ENCODE results near the gene AGAP2. TPM values are rescaled to one million over a fixed set of nuclear protein-coding genes. Genes with fewer than 3 reads are reported as not detected.
A peak's percentile ranks its signal among the peaks of the same experiment; 100 is the strongest.

The AGAP2 gene
- 1.7 and 2.7 TPM in 2 replicates for total RNA-seq (ENCODE audit: low replicate concordance)

DNA sequence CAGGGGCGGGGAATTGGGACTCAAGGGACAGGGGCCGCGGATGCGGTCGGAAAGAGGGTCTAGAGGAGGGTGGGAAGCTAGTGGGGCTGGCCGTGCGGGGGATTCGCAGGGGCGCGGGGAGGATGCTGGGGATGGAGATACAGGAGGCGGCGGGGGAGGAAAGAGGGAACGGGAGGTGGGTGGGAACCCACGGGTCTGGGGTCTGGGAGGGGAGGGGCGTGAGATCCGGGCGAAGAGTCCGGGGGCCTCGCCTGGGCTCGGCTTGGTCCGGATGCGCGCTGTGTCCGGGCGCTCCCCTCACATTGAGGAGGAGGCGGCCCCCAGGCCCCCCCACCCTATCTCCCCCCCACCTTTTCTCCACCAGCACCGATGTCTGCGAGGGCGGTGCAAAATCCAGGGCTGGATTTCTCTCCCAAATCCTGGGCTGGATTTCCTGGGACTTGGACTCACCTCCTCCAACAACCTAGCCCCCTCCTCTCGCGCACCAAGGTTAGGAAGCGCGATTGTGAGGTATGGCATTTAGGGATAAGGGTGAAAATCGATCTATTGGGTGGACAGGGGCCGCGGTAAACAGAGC is at the start of gene AGAP2:
TSS of gene AGAP2 (minus strand) at position 82 of the 577 bp plus-strand sequence. CDS start 496 bp downstream, outside the sequence.
- H3K27me3 Mint-ChIP-seq (ENCODE audit: insufficient read depth, low read depth): peaks cover 37% of the 10 kb centered on the region
- DNase-seq (ENCODE audit: low spot score): peak; percentile 80
- peaks cover 49% of the 10 kb centered on the region for H3K4me1 Mint-ChIP-seq
- Histone ChIP-seq H3K27me3 (peaks cover 100% of the 10 kb centered on the region), H3K4me1 (peaks cover 24% of the 10 kb centered on the region), H3K4me2 (peak within 1 kb of the TSS; percentile 98), H3K79me2 (ENCODE audit: low read depth) (no peaks in the 10 kb centered on the region), H4K20me1 (ENCODE audit: low read depth) (peaks cover 39% of the 10 kb centered on the region), H2AFZ (replicated peaks) (no peak within 1 kb of the TSS), H3K9ac (no peak within 1 kb of the TSS), H3K9me3 (ENCODE audit: low read depth) (no peaks in the 10 kb centered on the region), H3K4me3 (peak within 1 kb of the TSS; percentile 80), H3K36me3 (no peaks in the 10 kb centered on the region), H3F3A (ENCODE audit: low read depth) (peaks cover 35% of the 10 kb centered on the region), H3K27ac (no peak within 1 kb of the TSS)
- TF ChIP-seq, protein P1, sequence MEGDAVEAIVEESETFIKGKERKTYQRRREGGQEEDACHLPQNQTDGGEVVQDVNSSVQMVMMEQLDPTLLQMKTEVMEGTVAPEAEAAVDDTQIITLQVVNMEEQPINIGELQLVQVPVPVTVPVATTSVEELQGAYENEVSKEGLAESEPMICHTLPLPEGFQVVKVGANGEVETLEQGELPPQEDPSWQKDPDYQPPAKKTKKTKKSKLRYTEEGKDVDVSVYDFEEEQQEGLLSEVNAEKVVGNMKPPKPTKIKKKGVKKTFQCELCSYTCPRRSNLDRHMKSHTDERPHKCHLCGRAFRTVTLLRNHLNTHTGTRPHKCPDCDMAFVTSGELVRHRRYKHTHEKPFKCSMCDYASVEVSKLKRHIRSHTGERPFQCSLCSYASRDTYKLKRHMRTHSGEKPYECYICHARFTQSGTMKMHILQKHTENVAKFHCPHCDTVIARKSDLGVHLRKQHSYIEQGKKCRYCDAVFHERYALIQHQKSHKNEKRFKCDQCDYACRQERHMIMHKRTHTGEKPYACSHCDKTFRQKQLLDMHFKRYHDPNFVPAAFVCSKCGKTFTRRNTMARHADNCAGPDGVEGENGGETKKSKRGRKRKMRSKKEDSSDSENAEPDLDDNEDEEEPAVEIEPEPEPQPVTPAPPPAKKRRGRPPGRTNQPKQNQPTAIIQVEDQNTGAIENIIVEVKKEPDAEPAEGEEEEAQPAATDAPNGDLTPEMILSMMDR (IDR thresholded peaks at IDR 0.05): no peak
- TF ChIP-seq EZH2 (IDR thresholded peaks at IDR 0.05): no peak
- TF ChIP-seq EZH2phosphoT487 (IDR thresholded peaks at IDR 0.05): no peak
- H3K4me3 Mint-ChIP-seq: peak within 1 kb of the TSS; percentile 92
- no peaks in the 10 kb centered on the region for H3K36me3 Mint-ChIP-seq
- H3K9me3 Mint-ChIP-seq: no peaks in the 10 kb centered on the region
- no peak within 1 kb of the TSS for H3K27ac Mint-ChIP-seq

- Histone ChIP-seq H2AFZ (replicated peaks) (no peak overlapping the region), H3F3A (ENCODE audit: low read depth) (peaks cover 19% of the 10 kb centered on the region), H3K4me3 (no peak overlapping the region), H3K27ac (no peak overlapping the region), H3K27me3 (no peaks in the 10 kb centered on the region), H3K79me2 (ENCODE audit: low read depth) (peaks cover 20% of the 10 kb centered on the region), H3K4me1 (no peaks in the 10 kb centered on the region), H3K9ac (no peak overlapping the region), H3K9me3 (ENCODE audit: low read depth) (no peaks in the 10 kb centered on the region), H4K20me1 (ENCODE audit: low read depth) (no peaks in the 10 kb centered on the region), H3K36me3 (no peaks in the 10 kb centered on the region), H3K4me2 (peak overlapping the region; percentile 83)
- H3K36me3 Mint-ChIP-seq: peaks cover 10% of the 10 kb centered on the region
- TF ChIP-seq EZH2phosphoT487 (IDR thresholded peaks at IDR 0.05): no peak
- TF ChIP-seq, protein P1 (IDR thresholded peaks at IDR 0.05): no peak
- no peak for TF ChIP-seq EZH2 (IDR thresholded peaks at IDR 0.05)
- DNase-seq (ENCODE audit: low spot score): no peak
- no peak overlapping the region for H3K27ac Mint-ChIP-seq
- H3K9me3 Mint-ChIP-seq: no peaks in the 10 kb centered on the region
- peaks cover 11% of the 10 kb centered on the region for H3K4me1 Mint-ChIP-seq
- H3K27me3 Mint-ChIP-seq (ENCODE audit: insufficient read depth, low read depth): peaks cover 5% of the 10 kb centered on the region
- peak overlapping the region; percentile 82 for H3K4me3 Mint-ChIP-seq
Measured at GRCh38 chr12:57783861-57784260, 45.3 kb upstream of the AGAP2 start.

DNA sequence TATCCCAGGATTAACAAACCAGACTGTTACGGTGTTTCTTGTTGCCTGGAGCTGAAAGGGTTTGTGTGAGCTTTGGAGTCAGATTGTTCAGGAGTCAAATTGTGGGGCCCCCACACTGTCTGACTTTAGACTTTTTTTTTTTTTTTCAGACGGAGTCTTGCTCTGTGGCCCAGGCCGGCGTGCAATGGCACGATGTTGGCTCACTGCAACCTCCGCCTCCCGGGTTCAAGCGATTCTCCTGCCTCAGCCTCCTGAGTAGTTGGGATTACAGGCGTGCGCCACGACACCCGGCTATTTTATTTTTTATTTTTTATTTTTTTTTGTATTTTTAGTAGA is 44.9 kb upstream of the AGAP2 start:
- Histone ChIP-seq H3K27ac (no peak overlapping the region), H2AFZ (replicated peaks) (no peak overlapping the region), H3K4me2 (peak overlapping the region; percentile 83), H3K27me3 (no peaks in the 10 kb centered on the region), H4K20me1 (ENCODE audit: low read depth) (no peaks in the 10 kb centered on the region), H3K4me1 (no peaks in the 10 kb centered on the region), H3K36me3 (no peaks in the 10 kb centered on the region), H3K79me2 (ENCODE audit: low read depth) (peaks cover 20% of the 10 kb centered on the region), H3F3A (ENCODE audit: low read depth) (peaks cover 19% of the 10 kb centered on the region), H3K9me3 (ENCODE audit: low read depth) (no peaks in the 10 kb centered on the region), H3K9ac (no peak overlapping the region), H3K4me3 (peak overlapping the region; percentile 84)
- Mint-ChIP-seq H3K27ac (no peak overlapping the region), H3K27me3 (ENCODE audit: insufficient read depth, low read depth) (peaks cover 5% of the 10 kb centered on the region), H3K4me3 (peak overlapping the region; percentile 99), H3K4me1 (peaks cover 11% of the 10 kb centered on the region), H3K36me3 (peaks cover 10% of the 10 kb centered on the region), H3K9me3 (no peaks in the 10 kb centered on the region)
- TF ChIP-seq EZH2 (IDR thresholded peaks at IDR 0.05) (no peak), EZH2phosphoT487 (IDR thresholded peaks at IDR 0.05) (no peak)
- TF ChIP-seq, protein P1 (IDR thresholded peaks at IDR 0.05): no peak
- DNase-seq (ENCODE audit: low spot score): no peak

Data from neural progenitor cell (in vitro differentiated cells).